ENCODE data around the gene RPP25. TPM values are rescaled to one million over a fixed set of nuclear protein-coding genes. Genes with fewer than 3 reads are reported as not detected.
"Not testable (repeated sequence)": the region's sequence is repeated elsewhere in the genome, so short reads cannot be mapped to it uniquely, and the experiment has no call there.

Gene RPP25
- total and polyA plus RNA-seq, 8 donors, result 3.0 to 6.7 (median 4.7) TPM

- peak; percentile 93 to 96 (median 93) for DNase-seq
- Histone ChIP-seq H3K36me3 (no peaks in the 10 kb centered on the region), H3K4me1 (peaks cover 0 to 21% (median 14%) of the 10 kb centered on the region in 3 donors), H3K27ac (peak within 1 kb of the TSS; percentile 84 to 94 (median 92)), H3K27me3 (no peaks in the 10 kb centered on the region), H3K4me3 (peak within 1 kb of the TSS; percentile 86 to 100 (median 92)), H3K9me3 (no peaks in the 10 kb centered on the region)
- intact Hi-C loops (cut with DNase I), result no loop called here
- peak; percentile 95 to 99 (median 98) for ATAC-seq
- 0% methylated on average over 84 to 85 of the region's 85 CpGs for WGBS, 2 donors
- TF ChIP-seq, protein P1, sequence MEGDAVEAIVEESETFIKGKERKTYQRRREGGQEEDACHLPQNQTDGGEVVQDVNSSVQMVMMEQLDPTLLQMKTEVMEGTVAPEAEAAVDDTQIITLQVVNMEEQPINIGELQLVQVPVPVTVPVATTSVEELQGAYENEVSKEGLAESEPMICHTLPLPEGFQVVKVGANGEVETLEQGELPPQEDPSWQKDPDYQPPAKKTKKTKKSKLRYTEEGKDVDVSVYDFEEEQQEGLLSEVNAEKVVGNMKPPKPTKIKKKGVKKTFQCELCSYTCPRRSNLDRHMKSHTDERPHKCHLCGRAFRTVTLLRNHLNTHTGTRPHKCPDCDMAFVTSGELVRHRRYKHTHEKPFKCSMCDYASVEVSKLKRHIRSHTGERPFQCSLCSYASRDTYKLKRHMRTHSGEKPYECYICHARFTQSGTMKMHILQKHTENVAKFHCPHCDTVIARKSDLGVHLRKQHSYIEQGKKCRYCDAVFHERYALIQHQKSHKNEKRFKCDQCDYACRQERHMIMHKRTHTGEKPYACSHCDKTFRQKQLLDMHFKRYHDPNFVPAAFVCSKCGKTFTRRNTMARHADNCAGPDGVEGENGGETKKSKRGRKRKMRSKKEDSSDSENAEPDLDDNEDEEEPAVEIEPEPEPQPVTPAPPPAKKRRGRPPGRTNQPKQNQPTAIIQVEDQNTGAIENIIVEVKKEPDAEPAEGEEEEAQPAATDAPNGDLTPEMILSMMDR (IDR thresholded peaks at IDR 0.05), result no peak
- no peak for FAIRE-seq
Measured at GRCh38 chr15:74937590-74938371, 18.8 kb downstream of the RPP25 start, which contains the start of gene COX5A. Gene COX5A (minus strand): TSS chr15:74938073. CDS start chr15:74938014, 59 bp downstream.

DNA sequence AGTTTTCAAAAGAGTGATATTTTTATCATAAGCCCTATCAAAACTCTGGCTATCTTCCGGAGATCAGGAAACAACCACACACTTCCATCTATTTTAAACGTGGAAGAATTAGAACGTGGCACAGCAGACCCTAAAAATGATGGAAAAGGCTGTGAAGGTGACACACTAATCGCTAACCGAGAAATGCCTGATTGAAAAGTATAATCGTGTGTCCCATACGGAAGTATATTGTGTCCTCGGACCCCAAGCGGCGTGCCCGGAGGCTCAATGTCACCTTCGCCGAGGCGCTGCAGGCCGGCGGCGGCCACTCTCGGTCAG, 19.3 kb downstream of the RPP25 start:
- H3K9me3 ChIP-seq, result no peaks in the 10 kb centered on the region
- no peak for DNase-seq
- peak in 2 of 4 donors; percentile 49 to 63 for ATAC-seq
- H3K27me3 ChIP-seq, result no peaks in the 10 kb centered on the region
- 0 to 1% methylated on average over 18 of the region's 18 CpGs for WGBS, 2 donors
- peak overlapping the region; percentile 86 to 100 (median 92) for H3K4me3 ChIP-seq
- H3K4me1 ChIP-seq, result peaks cover 0 to 21% (median 15%) of the 10 kb centered on the region in 3 donors
- peak overlapping the region; percentile 84 to 94 (median 92) for H3K27ac ChIP-seq
- FAIRE-seq, result no peak
- intact Hi-C loops (cut with DNase I), result no loop called here
- H3K36me3 ChIP-seq, result no peaks in the 10 kb centered on the region
- TF ChIP-seq, protein P1 (IDR thresholded peaks at IDR 0.05), result no peak

DNA sequence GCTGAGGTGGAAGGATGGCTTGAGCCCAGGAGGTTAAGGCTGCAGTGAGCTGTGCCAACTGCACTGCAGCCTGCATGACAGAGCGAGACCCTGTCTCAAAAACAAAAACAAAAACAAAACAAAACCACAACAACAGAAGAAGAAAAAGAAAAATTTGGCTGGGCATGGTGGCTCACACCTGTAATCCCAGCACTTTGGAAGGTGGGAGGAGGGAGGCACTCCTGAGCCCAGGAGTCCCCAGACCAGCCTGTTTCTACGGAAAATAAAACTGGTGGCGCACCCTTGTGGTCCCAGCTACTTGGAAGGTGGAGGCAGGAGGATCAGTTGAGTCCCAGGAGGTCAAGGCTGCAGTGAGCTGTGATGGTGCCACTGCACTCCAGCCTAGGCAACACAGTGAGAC, 21.4 kb downstream of the RPP25 start:
- H3K27me3 ChIP-seq; H3K9me3 ChIP-seq; DNase-seq; FAIRE-seq; H3K4me3 ChIP-seq; ATAC-seq; intact Hi-C loops (cut with DNase I); H3K36me3 ChIP-seq; H3K27ac ChIP-seq: not testable (repeated sequence)
- H3K4me1 ChIP-seq, result peaks cover 0 to 21% (median 21%) of the 10 kb centered on the region in 3 donors
- 81 to 92% methylated on average over 3 of the region's 3 CpGs for WGBS, 2 donors

- peaks cover 0 to 21% (median 21%) of the 10 kb centered on the region in 3 donors for H3K4me1 ChIP-seq
- no peak for DNase-seq
- H3K27ac ChIP-seq, result no peak overlapping the region
- WGBS, 2 donors, result 20 to 24% methylated on average over 2 of the region's 2 CpGs
- no peak overlapping the region for H3K4me3 ChIP-seq
- FAIRE-seq, result no peak
- no peaks in the 10 kb centered on the region for H3K9me3 ChIP-seq
- intact Hi-C loops (cut with DNase I), result no loop called here
- TF ChIP-seq, protein P1 (IDR thresholded peaks at IDR 0.05), result no peak
- no peaks in the 10 kb centered on the region for H3K27me3 ChIP-seq
- peaks cover 0 to 9% (median 0%) of the 10 kb centered on the region in 3 donors for H3K36me3 ChIP-seq
- ATAC-seq, result no peak
Measured at GRCh38 chr15:74933573-74933972, 23.0 kb downstream of the RPP25 start.

GRCh38 chr15:74928771-74929198, 27.8 kb downstream of the RPP25 start:
- DNase-seq (no peak), ATAC-seq (no peak), FAIRE-seq (no peak)
- 93% methylated on average over 5 of the region's 5 CpGs for WGBS, 2 donors
- Histone ChIP-seq H3K4me1 (peaks cover 0 to 7% (median 0%) of the 10 kb centered on the region in 3 donors), H3K36me3 (peaks cover 0 to 37% (median 0%) of the 10 kb centered on the region in 3 donors), H3K27me3 (no peaks in the 10 kb centered on the region), H3K9me3 (no peaks in the 10 kb centered on the region), H3K27ac (no peak overlapping the region), H3K4me3 (no peak overlapping the region)
- TF ChIP-seq, protein P1 (IDR thresholded peaks at IDR 0.05), result no peak
- intact Hi-C loops (cut with DNase I), result no loop called here

All from pancreas (tissue), 10 donors.